Measurements from ENCODE around the gene ADGRD1.

- TF ChIP-seq KDM5A (IDR thresholded peaks at IDR 0.05; ENCODE audit: low read length) (no peak), CEBPB (IDR thresholded peaks at IDR 0.05; ENCODE audit: low read depth, low read length) (no peak), MAX (IDR thresholded peaks at IDR 0.05) (no peak), CTCF (IDR thresholded peaks at IDR 0.05; ENCODE audit: control extremely low read depth in 1 of 3, insufficient read depth in 1 of 3, low read depth in 1 of 3, low read length in 3 of 3) (no peak), HDAC6 (IDR thresholded peaks at IDR 0.05; ENCODE audit: low read depth, low read length) (no peak), TEAD4 (IDR thresholded peaks at IDR 0.05; ENCODE audit: low read depth, low read length) (no peak), EGR1 (IDR thresholded peaks at IDR 0.05; ENCODE audit: borderline replicate concordance, low read depth, low read length) (no peak), EP300 (IDR thresholded peaks at IDR 0.05; ENCODE audit: borderline replicate concordance in 1 of 2, low read depth in 2 of 2, low read length in 2 of 2) (no peak)
- TF ChIP-seq, protein P1, sequence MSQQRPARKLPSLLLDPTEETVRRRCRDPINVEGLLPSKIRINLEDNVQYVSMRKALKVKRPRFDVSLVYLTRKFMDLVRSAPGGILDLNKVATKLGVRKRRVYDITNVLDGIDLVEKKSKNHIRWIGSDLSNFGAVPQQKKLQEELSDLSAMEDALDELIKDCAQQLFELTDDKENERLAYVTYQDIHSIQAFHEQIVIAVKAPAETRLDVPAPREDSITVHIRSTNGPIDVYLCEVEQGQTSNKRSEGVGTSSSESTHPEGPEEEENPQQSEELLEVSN (IDR thresholded peaks at IDR 0.05): no peak
Measured at GRCh38 chr12:131028587-131029338, 75.1 kb downstream of the ADGRD1 start.

All from H1 (cell line).